Osteocyte (in vitro differentiated cells): Measurements from ENCODE around the gene ITGA11. TPM values are rescaled to one million over a fixed set of nuclear protein-coding genes. Genes with fewer than 3 reads are reported as not detected.

Experiments
- DNase-seq: peaks from one replicate; pipeline ENCODE4 v3.0.0; 2021; ENCODE audit warnings: mixed read lengths; ENCODE audit not compliant: unreplicated experiment; ENCODE audit errors: extremely low spot score
- H3K27ac Mint-ChIP-seq: one replicate; pipeline ENCODE4 v1.8.0; 2021; ENCODE audit warnings: mild to moderate bottlenecking, mixed read lengths; ENCODE audit not compliant: unreplicated experiment
- H3K27me3 Mint-ChIP-seq: one replicate; pipeline ENCODE4 v1.8.0; 2021; ENCODE audit warnings: mixed read lengths; ENCODE audit not compliant: unreplicated experiment
- H3K36me3 Mint-ChIP-seq: one replicate; pipeline ENCODE4 v1.8.0; 2021; ENCODE audit warnings: mixed read lengths; ENCODE audit not compliant: unreplicated experiment
- H3K4me1 Mint-ChIP-seq: one replicate; pipeline ENCODE4 v1.8.0; 2021; ENCODE audit warnings: mixed read lengths; ENCODE audit not compliant: unreplicated experiment
- H3K4me3 Mint-ChIP-seq: one replicate; pipeline ENCODE4 v1.8.0; 2021; ENCODE audit warnings: mild to moderate bottlenecking, moderate library complexity, mixed read lengths; ENCODE audit not compliant: unreplicated experiment
- H3K9me3 Mint-ChIP-seq: one replicate; pipeline ENCODE4 v1.8.0; 2021; ENCODE audit warnings: mixed read lengths; ENCODE audit not compliant: unreplicated experiment
- CTCF ChIP-seq: fragments of 200-600 bp; sonication (generic); IDR thresholded peaks from 2 replicates; pipeline ENCODE4 v1.5.0; 2021; ENCODE audit warnings: antibody characterized with exemption, mild to moderate bottlenecking, moderate library complexity
- total RNA-seq: library from RNA; stranded (reverse); gene quantifications from 2 replicates; pipeline ENCODE4 v1.2.1, GENCODE V29; 2021

ITGA11 gene
- total RNA-seq, 1 donor from 2014 or later: 1,149 TPM

GRCh38 chr15:68262514-68263356, 169.2 kb downstream of the ITGA11 start:
- DNase-seq: no peak
- Mint-ChIP-seq H3K9me3 (no peaks in the 10 kb centered on the region), H3K36me3 (no peaks in the 10 kb centered on the region), H3K27me3 (peaks cover 13% of the 10 kb centered on the region), H3K4me3 (no peak overlapping the region), H3K4me1 (no peaks in the 10 kb centered on the region), H3K27ac (no peak overlapping the region)
- TF ChIP-seq CTCF: no peak

- Mint-ChIP-seq H3K27ac (no peak overlapping the region), H3K27me3 (peaks cover 13% of the 10 kb centered on the region), H3K36me3 (no peaks in the 10 kb centered on the region), H3K4me3 (no peak overlapping the region), H3K4me1 (peaks cover under 1% of the 10 kb centered on the region), H3K9me3 (no peaks in the 10 kb centered on the region)
- TF ChIP-seq CTCF: no peak
- DNase-seq: no peak
Observed at GRCh38 chr15:68261980-68262379, 170.0 kb downstream of the ITGA11 start.

- Mint-ChIP-seq H3K27ac (no peak overlapping the region), H3K36me3 (no peaks in the 10 kb centered on the region), H3K4me1 (peaks cover 5% of the 10 kb centered on the region), H3K4me3 (no peak overlapping the region), H3K9me3 (no peaks in the 10 kb centered on the region), H3K27me3 (peaks cover 13% of the 10 kb centered on the region)
- no peak for TF ChIP-seq CTCF
- DNase-seq: no peak
Observed at GRCh38 chr15:68261241-68261640, 170.7 kb downstream of the ITGA11 start.

GRCh38 chr15:68259883-68260282, 172.1 kb downstream of the ITGA11 start:
- DNase-seq: no peak
- Mint-ChIP-seq H3K27me3 (peaks cover 10% of the 10 kb centered on the region), H3K9me3 (no peaks in the 10 kb centered on the region), H3K4me1 (peaks cover 5% of the 10 kb centered on the region), H3K27ac (no peak overlapping the region), H3K4me3 (no peak overlapping the region), H3K36me3 (no peaks in the 10 kb centered on the region)
- TF ChIP-seq CTCF: no peak

- TF ChIP-seq CTCF: no peak
- H3K27me3 Mint-ChIP-seq: no peaks in the 10 kb centered on the region
- DNase-seq: no peak
- no peaks in the 10 kb centered on the region for H3K36me3 Mint-ChIP-seq
- H3K4me1 Mint-ChIP-seq: peaks cover 5% of the 10 kb centered on the region
- H3K27ac Mint-ChIP-seq: peak overlapping the region; percentile 1
- H3K9me3 Mint-ChIP-seq: no peaks in the 10 kb centered on the region
- H3K4me3 Mint-ChIP-seq: no peak overlapping the region
Observed at GRCh38 chr15:68258692-68259091, 173.3 kb downstream of the ITGA11 start.
